ENCODE measurements around the gene VILL.
A peak's percentile ranks its signal among the peaks of the same experiment; 100 is the strongest.

The VILL gene

GRCh38 chr3:37974121-37975083 lies 16.2 kb upstream of the VILL start:
- Histone ChIP-seq H3K27ac (ENCODE audit: low read length) (no peak overlapping the region), H3K4me3 (ENCODE audit: low read depth in 1 of 2, low read length in 2 of 2) (no peak overlapping the region), H3K36me3 (ENCODE audit: control insufficient read depth in 1 of 2, insufficient read depth in 2 of 2, low read length in 2 of 2) (peaks cover 11 to 30% of the 10 kb centered on the region in 2 donors), H3K4me1 (ENCODE audit: control insufficient read depth in 1 of 2, insufficient read depth in 2 of 2, low read length in 2 of 2) (peaks cover 0 to 4% of the 10 kb centered on the region in 2 donors), H3K9me3 (ENCODE audit: control insufficient read depth in 1 of 2, low read length in 2 of 2) (no peaks in the 10 kb centered on the region), H3K27me3 (ENCODE audit: low read depth, low read length) (no peaks in the 10 kb centered on the region)

DNA sequence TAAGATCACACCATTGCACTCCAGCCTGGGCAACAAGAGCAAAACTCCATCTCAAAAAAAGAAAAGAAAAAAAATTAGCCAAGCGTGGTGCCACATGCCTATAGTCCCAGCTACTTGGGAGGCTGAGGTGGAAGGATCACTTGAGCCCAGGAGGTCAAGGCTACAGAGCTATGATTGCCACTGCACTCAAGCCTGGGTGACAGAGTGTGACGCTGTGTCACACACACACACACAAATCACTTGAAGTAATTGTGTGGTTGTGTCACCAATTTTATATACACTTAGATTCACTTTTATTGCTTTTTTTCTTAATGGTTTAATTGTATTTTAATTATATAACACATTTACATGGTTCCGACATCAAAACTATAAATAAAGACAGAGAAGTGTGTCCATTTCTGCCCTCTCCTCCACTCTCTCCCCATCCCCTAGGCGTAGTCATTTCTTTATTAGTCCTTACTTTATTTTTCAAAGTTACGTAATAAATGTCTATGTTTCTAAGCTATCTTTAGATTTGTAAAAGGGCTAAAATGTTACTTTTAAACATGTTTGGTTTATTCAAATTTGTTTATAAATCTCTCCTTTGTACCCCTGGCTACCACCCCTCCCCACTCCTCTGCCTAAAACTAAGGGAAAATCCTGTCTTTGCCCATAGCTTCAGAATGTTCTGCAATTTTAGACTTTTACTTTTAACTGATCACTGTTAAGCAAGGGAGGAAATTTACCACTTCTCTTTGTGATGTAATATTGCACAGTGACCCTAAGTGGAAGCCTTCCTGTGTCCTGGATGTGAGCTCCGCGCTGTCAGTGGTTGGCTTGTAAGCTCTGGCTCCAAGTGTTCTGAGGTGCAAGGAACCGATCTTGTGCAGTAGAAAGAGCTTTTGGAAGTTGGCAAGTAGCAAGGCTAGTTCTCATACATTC lies 10.8 kb upstream of the VILL start:
- H3K4me1 ChIP-seq (ENCODE audit: control insufficient read depth in 1 of 2, insufficient read depth in 2 of 2, low read length in 2 of 2): no peaks in the 10 kb centered on the region
- no peak overlapping the region for H3K27ac ChIP-seq (ENCODE audit: low read length)
- no peaks in the 10 kb centered on the region for H3K9me3 ChIP-seq (ENCODE audit: control insufficient read depth in 1 of 2, low read length in 2 of 2)
- no peaks in the 10 kb centered on the region for H3K27me3 ChIP-seq (ENCODE audit: low read depth, low read length)
- no peak overlapping the region for H3K4me3 ChIP-seq (ENCODE audit: low read depth in 1 of 2, low read length in 2 of 2)
- H3K36me3 ChIP-seq (ENCODE audit: control insufficient read depth in 1 of 2, insufficient read depth in 2 of 2, low read length in 2 of 2): peaks cover 18 to 32% of the 10 kb centered on the region in 2 donors

- no peaks in the 10 kb centered on the region for H3K9me3 ChIP-seq (ENCODE audit: control insufficient read depth in 1 of 2, low read length in 2 of 2)
- no peak overlapping the region for H3K4me3 ChIP-seq (ENCODE audit: low read depth in 1 of 2, low read length in 2 of 2)
- H3K36me3 ChIP-seq (ENCODE audit: control insufficient read depth in 1 of 2, insufficient read depth in 2 of 2, low read length in 2 of 2): peaks cover 17 to 30% of the 10 kb centered on the region in 2 donors
- H3K27ac ChIP-seq (ENCODE audit: low read length): no peak overlapping the region
- H3K27me3 ChIP-seq (ENCODE audit: low read depth, low read length): no peaks in the 10 kb centered on the region
- H3K4me1 ChIP-seq (ENCODE audit: control insufficient read depth in 1 of 2, insufficient read depth in 2 of 2, low read length in 2 of 2): no peaks in the 10 kb centered on the region
Observed at GRCh38 chr3:37980462-37981347, 9.9 kb upstream of the VILL start.

DNA sequence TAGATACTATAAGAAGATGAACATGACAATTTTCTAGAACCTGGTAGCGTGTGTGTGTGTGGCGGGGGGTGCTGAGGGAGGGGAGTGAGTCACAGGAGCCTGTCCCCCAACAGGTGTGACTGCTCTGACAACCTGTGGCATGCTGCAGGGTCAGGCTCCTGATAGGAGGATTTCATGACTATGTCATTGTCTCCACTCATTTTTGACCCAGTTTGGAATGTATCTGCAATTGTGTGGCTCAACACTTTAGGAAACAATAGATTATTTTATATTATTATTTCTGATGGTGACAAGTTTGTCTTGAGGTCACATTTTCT lies 9.3 kb upstream of the VILL start:
- peaks cover 12 to 24% of the 10 kb centered on the region in 2 donors for H3K36me3 ChIP-seq (ENCODE audit: control insufficient read depth in 1 of 2, insufficient read depth in 2 of 2, low read length in 2 of 2)
- no peaks in the 10 kb centered on the region for H3K27me3 ChIP-seq (ENCODE audit: low read depth, low read length)
- H3K9me3 ChIP-seq (ENCODE audit: control insufficient read depth in 1 of 2, low read length in 2 of 2): no peaks in the 10 kb centered on the region
- no peaks in the 10 kb centered on the region for H3K4me1 ChIP-seq (ENCODE audit: control insufficient read depth in 1 of 2, insufficient read depth in 2 of 2, low read length in 2 of 2)
- H3K27ac ChIP-seq (ENCODE audit: low read length): no peak overlapping the region
- H3K4me3 ChIP-seq (ENCODE audit: low read depth in 1 of 2, low read length in 2 of 2): no peak overlapping the region

DNA sequence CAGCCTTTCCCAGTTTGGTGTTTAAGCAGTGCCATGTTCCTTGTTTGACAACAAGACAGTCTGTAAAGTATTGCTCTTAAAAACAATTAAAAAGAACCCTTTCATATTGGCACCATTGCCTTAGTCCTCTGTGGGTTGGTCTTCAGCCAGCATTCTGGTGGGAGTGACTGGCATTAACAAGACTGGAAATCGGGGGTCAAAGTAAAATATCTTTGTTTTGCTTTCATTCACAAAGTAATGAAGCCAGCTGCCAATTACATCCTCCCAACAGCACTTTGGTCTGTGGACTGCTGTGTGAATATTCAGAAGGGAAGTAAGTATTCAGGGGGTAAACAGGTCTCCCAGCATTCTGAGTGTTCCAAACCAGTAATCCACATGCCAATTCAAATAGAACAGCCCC lies 8.3 kb upstream of the VILL start:
- no peaks in the 10 kb centered on the region for H3K27me3 ChIP-seq (ENCODE audit: low read depth, low read length)
- H3K4me3 ChIP-seq (ENCODE audit: low read depth in 1 of 2, low read length in 2 of 2): no peak overlapping the region
- peaks cover 12 to 15% of the 10 kb centered on the region in 2 donors for H3K36me3 ChIP-seq (ENCODE audit: control insufficient read depth in 1 of 2, insufficient read depth in 2 of 2, low read length in 2 of 2)
- H3K27ac ChIP-seq (ENCODE audit: low read length): no peak overlapping the region
- no peaks in the 10 kb centered on the region for H3K4me1 ChIP-seq (ENCODE audit: control insufficient read depth in 1 of 2, insufficient read depth in 2 of 2, low read length in 2 of 2)
- H3K9me3 ChIP-seq (ENCODE audit: control insufficient read depth in 1 of 2, low read length in 2 of 2): no peaks in the 10 kb centered on the region

- no peaks in the 10 kb centered on the region for H3K9me3 ChIP-seq (ENCODE audit: control insufficient read depth in 1 of 2, low read length in 2 of 2)
- H3K4me1 ChIP-seq (ENCODE audit: control insufficient read depth in 1 of 2, insufficient read depth in 2 of 2, low read length in 2 of 2): no peaks in the 10 kb centered on the region
- H3K36me3 ChIP-seq (ENCODE audit: control insufficient read depth in 1 of 2, insufficient read depth in 2 of 2, low read length in 2 of 2): peaks cover 12 to 15% of the 10 kb centered on the region in 2 donors
- no peaks in the 10 kb centered on the region for H3K27me3 ChIP-seq (ENCODE audit: low read depth, low read length)
- no peak overlapping the region for H3K27ac ChIP-seq (ENCODE audit: low read length)
- H3K4me3 ChIP-seq (ENCODE audit: low read depth in 1 of 2, low read length in 2 of 2): no peak overlapping the region
Observed at GRCh38 chr3:37984051-37984450, 6.5 kb upstream of the VILL start.

DNA sequence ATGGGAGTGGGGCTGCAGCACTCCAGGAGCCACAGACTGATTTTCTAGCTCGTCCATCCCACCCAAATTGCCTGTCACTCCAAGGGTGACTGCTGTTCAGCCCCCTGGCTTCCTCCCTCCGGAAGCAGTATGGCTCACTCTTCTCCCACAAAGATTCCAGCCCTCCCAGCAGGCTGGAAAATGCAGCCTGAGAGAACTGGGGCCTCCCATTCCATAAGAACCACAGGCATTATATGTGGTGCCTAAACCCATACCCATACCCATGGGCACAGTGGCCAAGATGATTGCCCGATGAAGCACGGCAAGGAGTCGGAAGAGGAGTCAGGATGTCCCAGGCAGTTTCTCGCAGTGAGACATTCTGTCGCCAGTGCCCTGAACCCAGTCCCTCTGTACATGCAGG lies 6.0 kb upstream of the VILL start:
- H3K4me1 ChIP-seq (ENCODE audit: control insufficient read depth in 1 of 2, insufficient read depth in 2 of 2, low read length in 2 of 2): no peaks in the 10 kb centered on the region
- H3K9me3 ChIP-seq (ENCODE audit: control insufficient read depth in 1 of 2, low read length in 2 of 2): no peaks in the 10 kb centered on the region
- peaks cover 12 to 15% of the 10 kb centered on the region in 2 donors for H3K36me3 ChIP-seq (ENCODE audit: control insufficient read depth in 1 of 2, insufficient read depth in 2 of 2, low read length in 2 of 2)
- no peak overlapping the region for H3K27ac ChIP-seq (ENCODE audit: low read length)
- H3K4me3 ChIP-seq (ENCODE audit: low read depth in 1 of 2, low read length in 2 of 2): no peak overlapping the region
- no peaks in the 10 kb centered on the region for H3K27me3 ChIP-seq (ENCODE audit: low read depth, low read length)

GRCh38 chr3:37985637-37986320 lies 4.8 kb upstream of the VILL start:
- H3K9me3 ChIP-seq (ENCODE audit: control insufficient read depth in 1 of 2, low read length in 2 of 2): no peaks in the 10 kb centered on the region
- H3K4me3 ChIP-seq (ENCODE audit: low read depth in 1 of 2, low read length in 2 of 2): no peak overlapping the region
- peak overlapping the region; percentile 47 for H3K27ac ChIP-seq (ENCODE audit: low read length)
- no peaks in the 10 kb centered on the region for H3K4me1 ChIP-seq (ENCODE audit: control insufficient read depth in 1 of 2, insufficient read depth in 2 of 2, low read length in 2 of 2)
- no peaks in the 10 kb centered on the region for H3K27me3 ChIP-seq (ENCODE audit: low read depth, low read length)
- peaks cover 11 to 12% of the 10 kb centered on the region in 2 donors for H3K36me3 ChIP-seq (ENCODE audit: control insufficient read depth in 1 of 2, insufficient read depth in 2 of 2, low read length in 2 of 2)

DNA sequence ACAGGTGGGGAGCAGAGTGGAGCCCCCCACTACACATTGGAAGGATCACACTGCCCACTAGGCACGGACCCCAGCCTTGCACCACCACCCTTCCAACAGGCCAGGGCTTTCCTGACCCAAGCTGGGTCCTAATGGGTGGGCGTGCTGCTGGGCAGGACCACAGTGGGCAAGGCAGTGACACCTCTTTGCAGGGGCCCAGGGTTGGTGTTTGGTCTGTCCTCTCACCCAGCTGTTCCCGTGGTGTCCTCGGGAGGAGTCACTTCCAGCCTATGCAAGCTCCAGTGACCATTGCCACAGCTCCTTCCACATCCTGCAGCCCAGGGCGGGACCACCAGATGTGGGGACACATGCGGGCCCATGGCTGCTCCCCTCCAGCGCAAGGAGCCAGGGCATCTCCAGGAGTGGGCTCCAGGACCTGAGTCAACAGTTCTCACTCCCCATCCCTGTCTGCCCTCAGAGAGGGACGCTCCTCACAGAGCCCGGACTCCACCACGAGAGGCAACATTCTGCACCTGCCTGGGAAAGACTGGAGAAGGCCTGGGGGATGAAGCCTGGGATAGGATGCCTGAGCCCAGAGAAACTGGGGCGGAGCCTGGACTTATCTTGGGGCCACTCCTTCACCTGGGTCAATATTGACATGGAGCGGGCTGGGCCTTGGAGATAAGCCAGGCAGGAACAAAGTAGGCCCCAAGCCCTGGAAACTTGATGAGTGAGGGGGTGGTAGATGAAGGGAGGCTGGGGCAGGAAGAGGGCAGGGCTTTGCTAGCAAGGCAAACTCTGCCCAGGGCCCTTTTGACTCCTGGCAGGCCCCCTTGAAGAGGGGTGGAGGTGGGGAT lies 3.9 kb upstream of the VILL start:
- peak overlapping the region; percentile 80 for H3K27ac ChIP-seq (ENCODE audit: low read length)
- no peak overlapping the region for H3K4me3 ChIP-seq (ENCODE audit: low read depth in 1 of 2, low read length in 2 of 2)

DNA sequence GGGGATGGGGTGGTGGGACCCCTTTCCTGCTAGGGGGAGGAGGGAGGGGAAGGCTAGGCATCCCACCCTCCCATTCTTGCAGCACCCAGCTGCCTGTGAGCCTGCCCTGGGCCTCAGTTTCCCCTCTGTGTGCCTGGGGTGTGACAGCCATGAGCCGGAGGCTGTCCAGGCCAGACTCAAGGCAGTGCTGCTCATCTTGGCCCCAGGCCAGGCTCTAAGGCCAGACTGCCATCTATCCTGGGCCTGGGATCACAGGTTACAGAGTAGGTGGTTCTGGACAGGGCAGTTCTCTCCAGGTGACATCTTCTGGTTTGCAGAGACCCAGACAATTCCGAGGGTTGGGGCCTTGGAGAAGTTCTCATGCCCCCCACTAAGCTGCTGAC lies 3.3 kb upstream of the VILL start:
- H3K27ac ChIP-seq (ENCODE audit: low read length): peak overlapping the region; percentile 80
- H3K9me3 ChIP-seq (ENCODE audit: control insufficient read depth in 1 of 2, low read length in 2 of 2): no peaks in the 10 kb centered on the region
- H3K27me3 ChIP-seq (ENCODE audit: low read depth, low read length): no peaks in the 10 kb centered on the region
- H3K36me3 ChIP-seq (ENCODE audit: control insufficient read depth in 1 of 2, insufficient read depth in 2 of 2, low read length in 2 of 2): peaks cover 4 to 5% of the 10 kb centered on the region in 2 donors
- no peaks in the 10 kb centered on the region for H3K4me1 ChIP-seq (ENCODE audit: control insufficient read depth in 1 of 2, insufficient read depth in 2 of 2, low read length in 2 of 2)
- no peak overlapping the region for H3K4me3 ChIP-seq (ENCODE audit: low read depth in 1 of 2, low read length in 2 of 2)

More for the DNA sequence above, 3.9 kb upstream of the VILL start:
- H3K36me3 ChIP-seq (ENCODE audit: control insufficient read depth in 1 of 2, insufficient read depth in 2 of 2, low read length in 2 of 2): peaks cover 8 to 11% of the 10 kb centered on the region in 2 donors
- no peaks in the 10 kb centered on the region for H3K27me3 ChIP-seq (ENCODE audit: low read depth, low read length)
- H3K4me1 ChIP-seq (ENCODE audit: control insufficient read depth in 1 of 2, insufficient read depth in 2 of 2, low read length in 2 of 2): no peaks in the 10 kb centered on the region
- no peaks in the 10 kb centered on the region for H3K9me3 ChIP-seq (ENCODE audit: control insufficient read depth in 1 of 2, low read length in 2 of 2)

All from muscle layer of duodenum (tissue), 2 donors.